Activated CD8-positive, alpha-beta T cell treated with anti-CD3 and anti-CD28 coated beads for 36 hours (primary cell): ENCODE data around the gene JMJD8. TPM values are rescaled to one million over a fixed set of nuclear protein-coding genes. Genes with fewer than 3 reads are reported as not detected.
A peak's percentile ranks its signal among the peaks of the same experiment; 100 is the strongest.

Experiments
- ATAC-seq: fragments of 200-7000 bp; cut with Tn5 transposase; one replicate; pipeline ENCODE4 v1.10.0; 2021; ENCODE audit warnings: mild to moderate bottlenecking, moderate library complexity
- CTCF ChIA-PET: fragments of 350-600 bp; sonication (Branson Sonifier 250); formaldehyde crosslinking; loops from one replicate; lab custom pipeline; 2021; ENCODE audit warnings: antibody characterized with exemption; lab: Charles Lee
- POLR2A ChIA-PET: fragments of 350-600 bp; sonication (Branson Sonifier 250); formaldehyde crosslinking; loops from one replicate; lab custom pipeline; 2021; ENCODE audit warnings: antibody characterized with exemption; lab: Charles Lee
- DNase-seq: peaks from one replicate; pipeline ENCODE4 v3.0.0-alpha.2; 2020
- H3K27ac Mint-ChIP-seq: one replicate; pipeline ENCODE4 v1.8.0; 2021; ENCODE audit warnings: mild to moderate bottlenecking, mixed read lengths
- H3K27me3 Mint-ChIP-seq: one replicate; pipeline ENCODE4 v1.8.0; 2021; ENCODE audit warnings: mixed read lengths
- H3K36me3 Mint-ChIP-seq: one replicate; pipeline ENCODE4 v1.8.0; 2021; ENCODE audit warnings: low read depth, mixed read lengths
- H3K4me1 Mint-ChIP-seq: one replicate; pipeline ENCODE4 v1.8.0; 2021; ENCODE audit warnings: low read depth, mixed read lengths
- H3K4me3 Mint-ChIP-seq: one replicate; pipeline ENCODE4 v1.8.0; 2021; ENCODE audit warnings: mild to moderate bottlenecking, moderate library complexity, mixed read lengths
- H3K9me3 Mint-ChIP-seq: one replicate; pipeline ENCODE4 v1.8.0; 2021; ENCODE audit warnings: mixed read lengths
- CTCF ChIP-seq: fragments of 200-600 bp; IDR thresholded peaks from one replicate; pipeline ENCODE4 v1.8.0; 2022; ENCODE audit warnings: antibody characterized with exemption, mild to moderate bottlenecking
- intact Hi-C: fragments of 100-400 bp; cut with micrococcal nuclease; formaldehyde crosslinking; loops from one replicate; pipeline ENCODE4 v1.10.0; 2022
- total RNA-seq, 2 experiments: library from RNA; stranded (reverse); gene quantifications; one replicate each; pipeline ENCODE4 v1.2.3, GENCODE V29; 2021

The JMJD8 gene
- total RNA-seq, 2 experiments from 2014 or later: 26.2 to 28.7 TPM

- no peaks in the 10 kb centered on the region for H3K9me3 Mint-ChIP-seq
- no peak for TF ChIP-seq CTCF
- H3K4me1 Mint-ChIP-seq: peaks cover 18% of the 10 kb centered on the region
- ATAC-seq (peak; percentile 59), DNase-seq (peak; percentile 84)
- peak within 1 kb of the TSS; percentile 78 for H3K4me3 Mint-ChIP-seq
- peaks cover 7% of the 10 kb centered on the region for H3K36me3 Mint-ChIP-seq
- intact Hi-C loops: no loop called here
- peak within 1 kb of the TSS; percentile 48 for H3K27ac Mint-ChIP-seq
- H3K27me3 Mint-ChIP-seq: no peaks in the 10 kb centered on the region
- ChIA-PET POLR2A (interaction anchor here (0.6 to 1.1 kb wide), 3 partner anchors 59 to 573 kb away, joined by 3 read pairs; no protein-coding TSS in a partner anchor), CTCF (no interaction called here)
Observed at GRCh38 chr16:641326-642188, 42.6 kb downstream of the JMJD8 start, which contains the start of gene MCRIP2. TSS of gene MCRIP2 (plus strand) at chr16:641828. CDS start at chr16:641992, 164 bp downstream.

- intact Hi-C loops: no loop called here
- H3K36me3 Mint-ChIP-seq: peaks cover 7% of the 10 kb centered on the region
- ChIA-PET CTCF (no interaction called here), POLR2A (interaction anchor here (0.6 kb wide), 1 partner anchor 574 kb away, joined by 3 read pairs; no protein-coding TSS in a partner anchor)
- DNase-seq (no peak), ATAC-seq (no peak)
- H3K27me3 Mint-ChIP-seq: no peaks in the 10 kb centered on the region
- TF ChIP-seq CTCF: no peak
- H3K9me3 Mint-ChIP-seq: no peaks in the 10 kb centered on the region
- no peak overlapping the region for H3K27ac Mint-ChIP-seq
- peak overlapping the region; percentile 45 for H3K4me3 Mint-ChIP-seq
- peaks cover 18% of the 10 kb centered on the region for H3K4me1 Mint-ChIP-seq
Observed at GRCh38 chr16:640614-641013, 43.5 kb downstream of the JMJD8 start.

- no peaks in the 10 kb centered on the region for H3K27me3 Mint-ChIP-seq
- POLR2A ChIA-PET: interaction anchor here (3.6 kb wide), 1 partner anchor 10 kb away, joined by 21 read pairs; the partner anchor contains the start of gene WDR90
- intact Hi-C loops: no loop called here
- H3K9me3 Mint-ChIP-seq: no peaks in the 10 kb centered on the region
- TF ChIP-seq CTCF: no peak
- no peak overlapping the region for H3K4me3 Mint-ChIP-seq
- H3K36me3 Mint-ChIP-seq: peaks cover 6% of the 10 kb centered on the region
- peaks cover 13% of the 10 kb centered on the region for H3K4me1 Mint-ChIP-seq
- no peak for ATAC-seq
- CTCF ChIA-PET: interaction anchor here (1.1 to 3.1 kb wide), 2 partner anchors 9 to 11 kb away, joined by 3 to 13 read pairs; partner anchors contain the start of gene WDR90
- no peak for DNase-seq
- no peak overlapping the region for H3K27ac Mint-ChIP-seq
Observed at GRCh38 chr16:638836-639235, 45.3 kb downstream of the JMJD8 start.

- Mint-ChIP-seq H3K4me3 (no peak overlapping the region), H3K9me3 (no peaks in the 10 kb centered on the region), H3K27me3 (no peaks in the 10 kb centered on the region), H3K36me3 (peaks cover 6% of the 10 kb centered on the region), H3K4me1 (peaks cover 13% of the 10 kb centered on the region), H3K27ac (no peak overlapping the region)
- TF ChIP-seq CTCF: no peak
- ATAC-seq: no peak
- intact Hi-C loops: no loop called here
- ChIA-PET POLR2A (interaction anchor here (3.6 kb wide), 1 partner anchor 10 kb away, joined by 21 read pairs; the partner anchor contains the start of gene WDR90), CTCF (interaction anchor here (1.1 to 3.1 kb wide), 2 partner anchors 10 to 11 kb away, joined by 3 to 13 read pairs; partner anchors contain the start of gene WDR90)
- DNase-seq: no peak
Observed at GRCh38 chr16:638034-638543, 46.0 kb downstream of the JMJD8 start.
